Thoracic aorta (tissue), 2 donors: Measurements from ENCODE around the gene NOP56. TPM values are rescaled to one million over a fixed set of nuclear protein-coding genes. Genes with fewer than 3 reads are reported as not detected.
"Not testable (repeated sequence)": the region's sequence is repeated elsewhere in the genome, so short reads cannot be mapped to it uniquely, and the experiment has no call there.

ENCODE experiments used
- ATAC-seq: fragments of 150-250 bp; one replicate; pipeline ENCODE4 v1.8.0; 2017; ENCODE audit warnings: low read depth; ENCODE audit not compliant: insufficient number of reproducible peaks, low FRiP score
- DNase-seq: peaks from one replicate; pipeline ENCODE4 v3.0.0-alpha.2; 2020; ENCODE audit warnings: low spot score
- H3K27ac ChIP-seq, 2 donors: fragments of 200-600 bp; sonication (generic); 1 replicate in 1 of 2; 2 replicates in 1 of 2; pipeline ENCODE4 v1.5.1; 2016; ENCODE audit warnings: mild to moderate bottlenecking in 2 of 2, moderate library complexity in 2 of 2
- H3K27me3 ChIP-seq: fragments of 200-600 bp; sonication (generic); replicated peaks from 2 replicates; pipeline ENCODE4 v1.6.0; 2016; ENCODE audit warnings: mild to moderate bottlenecking; ENCODE audit not compliant: insufficient read depth
- H3K36me3 ChIP-seq: fragments of 200-600 bp; sonication (generic); one replicate; pipeline ENCODE4 v1.5.1; 2016
- H3K4me1 ChIP-seq, 2 donors: fragments of 200-600 bp; sonication (generic); 1 replicate in 1 of 2; 2 replicates in 1 of 2; pipeline versions ENCODE4 v1.5.1 to v1.6.0; 2016; ENCODE audit warnings: low read depth in 2 of 2, mild to moderate bottlenecking in 1 of 2; ENCODE audit not compliant: control insufficient read depth in 1 of 2
- H3K4me3 ChIP-seq: fragments of 200-600 bp; sonication (generic); 2 replicates; pipeline ENCODE4 v1.5.1; 2016; ENCODE audit warnings: mild to moderate bottlenecking
- H3K9me3 ChIP-seq: fragments of 200-600 bp; sonication (generic); 2 replicates; pipeline ENCODE4 v1.5.1; 2016
- CTCF ChIP-seq: fragments of 200-600 bp; sonication (generic); IDR thresholded peaks from one replicate; pipeline ENCODE4 v1.5.1; 2019; ENCODE audit warnings: antibody characterized with exemption
- total RNA-seq, 2 donors: library from RNA; depleted of rRNA; stranded (reverse); fragments of >200 nt; gene quantifications; one replicate each; pipeline versions ENCODE4 v1.1.0 to v1.2.3, GENCODE V29; 2016

Gene NOP56
- total RNA-seq, 2 donors from 2014 or later = 46.2 to 125 TPM

GRCh38 chr20:2671977-2672376 lies 19.5 kb downstream of the NOP56 start:
- DNase-seq = no peak
- no peak for TF ChIP-seq CTCF
- no peaks in the 10 kb centered on the region for H3K4me1 ChIP-seq
- no peak overlapping the region for H3K4me3 ChIP-seq
- H3K9me3 ChIP-seq = no peaks in the 10 kb centered on the region
- H3K27me3 ChIP-seq = no peaks in the 10 kb centered on the region
- H3K27ac ChIP-seq = no peak overlapping the region
- H3K36me3 ChIP-seq = no peaks in the 10 kb centered on the region
- ATAC-seq = no peak

GRCh38 chr20:2672446-2672845 lies 20.0 kb downstream of the NOP56 start:
- Histone ChIP-seq H3K9me3 (no peaks in the 10 kb centered on the region), H3K27me3 (no peaks in the 10 kb centered on the region), H3K27ac (no peak overlapping the region), H3K4me3 (no peak overlapping the region), H3K4me1 (no peaks in the 10 kb centered on the region), H3K36me3 (no peaks in the 10 kb centered on the region)
- DNase-seq (no peak), ATAC-seq (no peak)
- no peak for TF ChIP-seq CTCF

- Histone ChIP-seq H3K27ac (no peak overlapping the region), H3K4me3 (no peak overlapping the region), H3K36me3 (no peaks in the 10 kb centered on the region), H3K27me3 (no peaks in the 10 kb centered on the region), H3K4me1 (no peaks in the 10 kb centered on the region), H3K9me3 (no peaks in the 10 kb centered on the region)
- DNase-seq (no peak), ATAC-seq (no peak)
- no peak for TF ChIP-seq CTCF
Measured at GRCh38 chr20:2673453-2673852, 21.0 kb downstream of the NOP56 start.

- no peak for TF ChIP-seq CTCF
- H3K4me1 ChIP-seq = no peaks in the 10 kb centered on the region
Measured at GRCh38 chr20:2680046-2680445, 27.6 kb downstream of the NOP56 start.

GRCh38 chr20:2682040-2682439 lies 29.6 kb downstream of the NOP56 start:
- not testable (repeated sequence) for DNase-seq, ATAC-seq, H3K27ac ChIP-seq, H3K4me1 ChIP-seq, H3K4me3 ChIP-seq, H3K9me3 ChIP-seq, H3K36me3 ChIP-seq, H3K27me3 ChIP-seq

More at GRCh38 chr20:2680046-2680445, 27.6 kb downstream of the NOP56 start:
- Histone ChIP-seq H3K9me3 (no peaks in the 10 kb centered on the region), H3K4me3 (no peak overlapping the region), H3K27me3 (no peaks in the 10 kb centered on the region), H3K36me3 (no peaks in the 10 kb centered on the region), H3K27ac (no peak overlapping the region)
- ATAC-seq (no peak), DNase-seq (no peak)

GRCh38 chr20:2684817-2685216 lies 32.4 kb downstream of the NOP56 start:
- H3K27me3 ChIP-seq, H3K4me1 ChIP-seq, DNase-seq, H3K9me3 ChIP-seq, ATAC-seq, H3K27ac ChIP-seq, H3K36me3 ChIP-seq, H3K4me3 ChIP-seq: not testable (repeated sequence)
